Germinal center (tissue), 1 donor: Measurements from ENCODE around the gene MCF2L.

Experiments
- DNase-seq: peaks from one replicate; pipeline ENCODE4 v3.0.0; 2012; ENCODE audit warnings: mixed read lengths, low spot score

MCF2L gene

GRCh38 chr13:113084094-113084942, 115.3 kb downstream of the MCF2L start:
- DNase-seq: no peak

- DNase-seq: no peak
Observed at GRCh38 chr13:113084943-113085540, 116.0 kb downstream of the MCF2L start.

- DNase-seq: no peak
Observed at GRCh38 chr13:113086031-113086750, 117.2 kb downstream of the MCF2L start.

- DNase-seq: no peak
Observed at GRCh38 chr13:113086991-113087922, 118.2 kb downstream of the MCF2L start.

GRCh38 chr13:113087923-113088690, 119.1 kb downstream of the MCF2L start:
- DNase-seq: no peak

GRCh38 chr13:113088691-113089020, 119.6 kb downstream of the MCF2L start:
- DNase-seq: no peak

GRCh38 chr13:113089693-113090414, 120.8 kb downstream of the MCF2L start:
- no peak for DNase-seq

GRCh38 chr13:113090415-113090770, 121.4 kb downstream of the MCF2L start:
- no peak for DNase-seq

- no peak for DNase-seq
Observed at GRCh38 chr13:113090806-113091205, 121.8 kb downstream of the MCF2L start.

GRCh38 chr13:113091211-113091771, 122.3 kb downstream of the MCF2L start:
- DNase-seq: no peak

- DNase-seq: no peak
Observed at GRCh38 chr13:113091891-113092775, 123.1 kb downstream of the MCF2L start.

- no peak for DNase-seq
Observed at GRCh38 chr13:113092776-113093579, 124.0 kb downstream of the MCF2L start.

GRCh38 chr13:113093580-113094409, 124.8 kb downstream of the MCF2L start:
- no peak for DNase-seq

- DNase-seq: no peak
Observed at GRCh38 chr13:113094410-113094800, 125.4 kb downstream of the MCF2L start.

- DNase-seq: no peak
Observed at GRCh38 chr13:113095146-113096051, 126.4 kb downstream of the MCF2L start.

- no peak for DNase-seq
Observed at GRCh38 chr13:113096052-113096744, 127.2 kb downstream of the MCF2L start.
